ENCODE results near the gene ECPAS.
"Not testable (repeated sequence)": the region's sequence is repeated elsewhere in the genome, so short reads cannot be mapped to it uniquely, and the experiment has no call there.

The ECPAS gene

GRCh38 chr9:111412280-111412679 is 71.9 kb downstream of the ECPAS start:
- no peak for DNase-seq (ENCODE audit: low read depth)

GRCh38 chr9:111411266-111411665 is 72.9 kb downstream of the ECPAS start:
- no peak for DNase-seq (ENCODE audit: low read depth)

GRCh38 chr9:111407813-111408212 is 76.4 kb downstream of the ECPAS start:
- DNase-seq (ENCODE audit: low read depth) = no peak

GRCh38 chr9:111405701-111406100 is 78.5 kb downstream of the ECPAS start:
- no peak for DNase-seq (ENCODE audit: low read depth)

- not testable (repeated sequence) for DNase-seq (ENCODE audit: low read depth)
Observed at GRCh38 chr9:111401486-111401885, 82.7 kb downstream of the ECPAS start.

- DNase-seq (ENCODE audit: low read depth) = no peak
Observed at GRCh38 chr9:111400564-111400898, 83.7 kb downstream of the ECPAS start.

GRCh38 chr9:111399772-111400563 is 84.2 kb downstream of the ECPAS start:
- no peak for DNase-seq (ENCODE audit: low read depth)

- DNase-seq (ENCODE audit: low read depth) = no peak
Observed at GRCh38 chr9:111399211-111399739, 84.9 kb downstream of the ECPAS start.

GRCh38 chr9:111393971-111394370 is 90.2 kb downstream of the ECPAS start:
- DNase-seq (ENCODE audit: low read depth) = no peak

GRCh38 chr9:111389406-111389805 is 94.8 kb downstream of the ECPAS start:
- no peak for DNase-seq (ENCODE audit: low read depth)

- DNase-seq (ENCODE audit: low read depth) = no peak
Observed at GRCh38 chr9:111386386-111386785, 97.8 kb downstream of the ECPAS start.

- DNase-seq (ENCODE audit: low read depth) = no peak
Observed at GRCh38 chr9:111381006-111381405, 103.2 kb downstream of the ECPAS start.

GRCh38 chr9:111375817-111376564 is 108.2 kb downstream of the ECPAS start:
- no peak for DNase-seq (ENCODE audit: low read depth)

GRCh38 chr9:111375062-111375461 is 109.1 kb downstream of the ECPAS start:
- DNase-seq (ENCODE audit: low read depth) = no peak

GRCh38 chr9:111372297-111372696 is 111.9 kb downstream of the ECPAS start:
- DNase-seq (ENCODE audit: low read depth) = no peak

GRCh38 chr9:111366978-111367377 is 117.2 kb downstream of the ECPAS start:
- no peak for DNase-seq (ENCODE audit: low read depth)

GRCh38 chr9:111362526-111362925 is 121.7 kb downstream of the ECPAS start:
- peak; percentile 12 for DNase-seq (ENCODE audit: low read depth)

GRCh38 chr9:111360881-111361280 is 123.3 kb downstream of the ECPAS start:
- no peak for DNase-seq (ENCODE audit: low read depth)

GRCh38 chr9:111356481-111357244 is 127.5 kb downstream of the ECPAS start:
- DNase-seq (ENCODE audit: low read depth) = peak; percentile 66

GRCh38 chr9:111352545-111352944 is 131.6 kb downstream of the ECPAS start:
- no peak for DNase-seq (ENCODE audit: low read depth)

- no peak for DNase-seq (ENCODE audit: low read depth)
Observed at GRCh38 chr9:111350556-111350955, 133.6 kb downstream of the ECPAS start.

- DNase-seq (ENCODE audit: low read depth) = no peak
Observed at GRCh38 chr9:111349766-111350165, 134.4 kb downstream of the ECPAS start.

All from GM04504 (cell line).